WERI-Rb-1 (cell line): Measurements from ENCODE around the gene NGEF.

Experiments
- DNase-seq: peaks from one replicate; pipeline ENCODE4 v3.0.0-alpha.2; 2020
- H3K27ac ChIP-seq: fragments of 250-450 bp; sonication (Bioruptor Pico); 2 replicates; pipeline ENCODE4 v1.5.1; 2020; ENCODE audit warnings: mild to moderate bottlenecking, moderate library complexity
- H3K27me3 ChIP-seq: fragments of 250-450 bp; sonication (Bioruptor Pico); 2 replicates; pipeline ENCODE4 v1.5.1; 2021; ENCODE audit warnings: mild to moderate bottlenecking, low read depth, moderate library complexity; ENCODE audit not compliant: insufficient read depth, severe bottlenecking
- H3K36me3 ChIP-seq: fragments of 250-450 bp; sonication (Bioruptor Pico); 2 replicates; pipeline ENCODE4 v1.5.1; 2020; ENCODE audit warnings: mild to moderate bottlenecking, moderate library complexity
- H3K4me3 ChIP-seq: 2 replicates; pipeline ENCODE4 v1.5.1; 2011; ENCODE audit warnings: low read depth, mild to moderate bottlenecking, control low read depth, low read length
- H3K9me3 ChIP-seq: fragments of 250-450 bp; sonication (Bioruptor Pico); 2 replicates; pipeline ENCODE4 v1.5.1; 2021; ENCODE audit warnings: mild to moderate bottlenecking, moderate library complexity; ENCODE audit not compliant: severe bottlenecking
- CTCF ChIP-seq: IDR thresholded peaks from 2 replicates; pipeline ENCODE4 v1.5.1; 2011; ENCODE audit warnings: low read depth, mild to moderate bottlenecking, control low read depth, inconsistent platforms, low read length

NGEF gene

GRCh38 chr2:232885264-232885961 lies 127.6 kb downstream of the NGEF start:
- DNase-seq: no peak
- no peaks in the 10 kb centered on the region for H3K36me3 ChIP-seq
- H3K27me3 ChIP-seq: no peaks in the 10 kb centered on the region
- no peak for TF ChIP-seq CTCF
- no peaks in the 10 kb centered on the region for H3K9me3 ChIP-seq
- H3K27ac ChIP-seq: no peak overlapping the region
- H3K4me3 ChIP-seq: no peak overlapping the region

- Histone ChIP-seq H3K9me3 (no peaks in the 10 kb centered on the region), H3K36me3 (no peaks in the 10 kb centered on the region), H3K4me3 (no peak overlapping the region), H3K27me3 (no peaks in the 10 kb centered on the region), H3K27ac (no peak overlapping the region)
- TF ChIP-seq CTCF: no peak
- no peak for DNase-seq
These were observed 128.3 kb downstream of the NGEF start for GRCh38 chr2:232884549-232885263.

GRCh38 chr2:232884001-232884421 lies 129.0 kb downstream of the NGEF start:
- Histone ChIP-seq H3K9me3 (no peaks in the 10 kb centered on the region), H3K4me3 (no peak overlapping the region), H3K27me3 (no peaks in the 10 kb centered on the region), H3K36me3 (no peaks in the 10 kb centered on the region), H3K27ac (no peak overlapping the region)
- DNase-seq: no peak
- no peak for TF ChIP-seq CTCF

- Histone ChIP-seq H3K27ac (no peak overlapping the region), H3K9me3 (no peaks in the 10 kb centered on the region), H3K36me3 (no peaks in the 10 kb centered on the region), H3K27me3 (no peaks in the 10 kb centered on the region), H3K4me3 (no peak overlapping the region)
- TF ChIP-seq CTCF: no peak
- DNase-seq: no peak
These were observed 129.8 kb downstream of the NGEF start for GRCh38 chr2:232883116-232883721.

GRCh38 chr2:232882505-232883115 lies 130.4 kb downstream of the NGEF start:
- Histone ChIP-seq H3K36me3 (no peaks in the 10 kb centered on the region), H3K27me3 (no peaks in the 10 kb centered on the region), H3K9me3 (no peaks in the 10 kb centered on the region), H3K27ac (no peak overlapping the region), H3K4me3 (no peak overlapping the region)
- DNase-seq: no peak
- no peak for TF ChIP-seq CTCF
